ENCODE data around the gene SPHK1. TPM values are rescaled to one million over a fixed set of nuclear protein-coding genes. Genes with fewer than 3 reads are reported as not detected.

The SPHK1 gene
- total RNA-seq, 1 donor from 2014 or later, result 8.5 TPM

DNA sequence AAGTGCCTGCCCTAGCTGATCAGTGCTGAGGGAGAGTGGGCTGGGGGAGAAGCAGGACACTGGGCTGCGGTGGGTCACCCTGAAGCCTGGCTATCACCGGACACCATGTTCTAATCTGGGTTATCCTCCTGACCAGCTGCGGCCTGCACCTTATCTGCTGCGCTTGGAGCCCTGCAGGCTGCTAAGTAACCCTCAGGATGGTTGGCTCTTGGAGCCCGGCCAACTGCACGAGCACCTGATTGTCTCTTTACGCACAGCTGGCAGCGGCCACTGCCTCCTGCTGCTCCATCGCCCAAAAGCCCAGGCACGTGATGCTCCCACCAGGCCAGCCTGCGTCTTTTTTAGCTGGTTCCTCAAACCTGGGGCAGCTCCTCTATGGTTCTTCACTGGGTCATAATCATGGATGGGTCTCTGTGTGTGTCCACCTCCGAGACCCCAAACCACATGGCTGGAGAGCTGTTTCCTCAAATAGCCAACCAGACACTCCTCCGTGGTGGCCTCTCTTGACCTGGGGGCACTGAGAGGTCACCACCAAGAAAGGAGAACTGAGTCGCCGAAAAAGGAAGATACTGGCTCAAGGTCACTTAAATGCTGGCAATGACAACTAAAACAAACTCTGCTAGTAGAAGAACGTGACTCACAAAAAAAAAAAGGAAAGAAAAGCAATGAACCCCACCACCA lies 21.7 kb downstream of the SPHK1 start:
- peaks cover 38% of the 10 kb centered on the region for H3K36me3 ChIP-seq
- no peaks in the 10 kb centered on the region for H3K9me3 ChIP-seq
- intact Hi-C loops (cut with DNase I), result loop anchor here (5.0 to 10.0 kb wide), 2 partner anchors 49 to 101 kb away; partner anchors contain the start of gene UBE2O
- no peak for TF ChIP-seq CTCF (IDR thresholded peaks at IDR 0.05)
- H3K27me3 ChIP-seq, result no peaks in the 10 kb centered on the region
- H3K4me1 ChIP-seq, result peaks cover 6% of the 10 kb centered on the region
- ATAC-seq, result peak; percentile 14
- H3K27ac ChIP-seq, result no peak overlapping the region
- H3K4me3 ChIP-seq, result no peak overlapping the region
- no peak for DNase-seq

- TF ChIP-seq CTCF (IDR thresholded peaks at IDR 0.05), result no peak
- ATAC-seq (no peak), DNase-seq (no peak)
- H3K36me3 ChIP-seq, result peaks cover 24% of the 10 kb centered on the region
- no peak overlapping the region for H3K4me3 ChIP-seq
- H3K9me3 ChIP-seq, result no peaks in the 10 kb centered on the region
- intact Hi-C loops (cut with DNase I), result loop anchor here (5.0 to 10.0 kb wide), 2 partner anchors 47 to 100 kb away; partner anchors contain the start of gene UBE2O
- no peaks in the 10 kb centered on the region for H3K27me3 ChIP-seq
- H3K4me1 ChIP-seq, result peaks cover 6% of the 10 kb centered on the region
- H3K27ac ChIP-seq, result no peak overlapping the region
Measured at GRCh38 chr17:76407509-76407908, 23.1 kb downstream of the SPHK1 start.

DNA sequence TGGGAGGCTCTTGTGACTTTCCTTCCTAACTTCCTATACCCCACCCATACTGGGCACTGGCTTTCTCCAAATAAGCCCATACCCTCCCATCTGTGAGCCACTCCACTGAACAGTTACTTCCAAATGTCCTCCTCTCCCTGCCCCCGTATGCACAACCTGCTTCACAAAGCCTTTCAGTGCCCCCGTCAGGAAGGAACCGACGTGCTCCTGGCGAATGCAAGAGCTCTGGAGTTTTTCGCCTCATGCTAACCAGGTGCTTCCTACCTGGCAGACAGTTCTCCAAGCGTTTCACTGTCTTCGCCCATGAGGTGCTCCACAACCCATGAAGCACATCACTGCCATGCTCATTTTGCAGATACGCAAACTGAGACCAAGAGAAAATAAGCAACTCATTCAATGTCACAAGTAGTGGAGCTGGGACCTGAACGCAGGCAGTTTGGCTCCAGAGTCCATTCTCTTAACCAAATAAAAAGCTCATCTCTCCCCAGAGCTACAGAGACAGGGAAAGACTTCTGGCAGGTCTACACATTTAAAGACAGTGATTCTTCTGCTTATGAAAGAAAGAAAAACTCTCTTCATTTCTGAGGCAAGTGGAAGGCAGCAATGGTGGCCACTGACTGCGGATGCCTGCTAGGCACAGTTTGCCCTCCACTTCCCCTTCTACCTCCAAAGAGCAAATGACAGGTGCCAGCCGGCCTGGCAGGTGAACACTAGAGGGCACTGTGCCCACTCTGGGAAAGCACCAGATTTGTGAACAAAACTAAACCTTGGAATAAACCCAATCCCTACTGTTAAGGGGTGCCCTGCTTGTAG lies 23.8 kb downstream of the SPHK1 start:
- DNase-seq, result peak; percentile 81
- intact Hi-C loops (cut with DNase I), result loop anchor here (5.0 to 10.0 kb wide), 2 partner anchors 47 to 99 kb away; partner anchors contain the start of gene UBE2O
- TF ChIP-seq CTCF (IDR thresholded peaks at IDR 0.05), result peak; percentile 85
- no peak overlapping the region for H3K4me3 ChIP-seq
- no peaks in the 10 kb centered on the region for H3K9me3 ChIP-seq
- no peaks in the 10 kb centered on the region for H3K27me3 ChIP-seq
- peaks cover 6% of the 10 kb centered on the region for H3K4me1 ChIP-seq
- peaks cover 16% of the 10 kb centered on the region for H3K36me3 ChIP-seq
- ATAC-seq, result peak; percentile 77
- H3K27ac ChIP-seq, result no peak overlapping the region

DNA sequence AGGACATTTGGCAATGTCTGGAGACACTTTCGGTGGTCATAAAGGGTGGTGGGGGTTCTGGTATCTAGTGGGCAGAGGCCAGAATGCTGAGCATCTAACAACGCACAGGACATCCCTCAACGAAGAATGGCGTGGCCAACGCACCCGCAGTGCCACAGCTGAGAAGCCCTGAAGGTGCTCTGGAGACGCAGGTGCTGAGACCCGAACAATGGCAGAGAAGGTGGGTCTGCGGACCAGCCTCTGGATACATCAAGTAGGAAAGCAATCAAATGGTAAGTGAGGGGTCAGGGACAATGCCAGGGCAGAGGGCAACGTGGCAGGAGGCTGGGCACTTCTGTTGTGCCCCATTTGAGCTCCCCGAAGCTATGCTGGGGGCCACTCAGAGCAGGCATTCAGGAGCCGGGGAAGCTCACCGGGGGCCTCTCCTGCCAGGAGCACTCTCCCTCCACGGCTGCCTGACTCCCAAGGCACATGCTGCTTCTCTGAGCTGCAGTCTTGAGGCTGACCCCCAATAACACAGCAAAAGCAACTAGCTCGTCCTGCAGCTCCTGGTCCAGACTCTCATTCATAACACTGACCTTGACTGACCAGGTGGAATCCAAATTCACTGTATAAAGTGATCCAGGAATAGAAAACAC lies 26.0 kb downstream of the SPHK1 start:
- no peak overlapping the region for H3K4me3 ChIP-seq
- ATAC-seq (no peak), DNase-seq (peak; percentile 44)
- H3K27ac ChIP-seq, result no peak overlapping the region
- intact Hi-C loops (cut with DNase I), result no loop called here
- TF ChIP-seq CTCF (IDR thresholded peaks at IDR 0.05), result no peak
- H3K9me3 ChIP-seq, result no peaks in the 10 kb centered on the region
- H3K27me3 ChIP-seq, result no peaks in the 10 kb centered on the region
- no peaks in the 10 kb centered on the region for H3K36me3 ChIP-seq
- peaks cover 13% of the 10 kb centered on the region for H3K4me1 ChIP-seq

DNA sequence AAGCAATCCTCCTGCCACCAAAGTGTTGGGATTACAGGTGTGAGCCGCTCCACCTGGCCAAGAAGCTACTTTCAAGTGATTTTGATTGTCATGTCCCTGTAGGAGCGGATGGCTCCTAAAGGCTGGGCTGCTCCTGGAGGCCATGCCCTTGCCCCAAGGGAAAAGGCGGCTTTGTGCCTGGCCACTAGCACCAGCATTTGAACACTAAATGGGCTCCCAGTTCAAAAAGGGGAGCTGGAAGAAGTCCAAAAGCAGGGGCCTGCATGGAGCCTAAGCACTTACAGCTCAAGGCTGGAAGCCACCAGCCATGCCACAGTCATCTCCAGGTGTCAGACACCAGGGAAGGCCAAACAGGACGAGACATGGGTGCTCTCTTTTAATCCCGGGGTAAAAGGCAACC lies 26.8 kb downstream of the SPHK1 start:
- Histone ChIP-seq H3K4me3 (no peak overlapping the region), H3K27me3 (no peaks in the 10 kb centered on the region), H3K36me3 (no peaks in the 10 kb centered on the region), H3K27ac (no peak overlapping the region), H3K4me1 (peaks cover 7% of the 10 kb centered on the region), H3K9me3 (no peaks in the 10 kb centered on the region)
- ATAC-seq (no peak), DNase-seq (peak; percentile 40)
- no peak for TF ChIP-seq CTCF (IDR thresholded peaks at IDR 0.05)
- intact Hi-C loops (cut with DNase I), result no loop called here
